ENCODE data around the gene PPP1R26. TPM values are rescaled to one million over a fixed set of nuclear protein-coding genes. Genes with fewer than 3 reads are reported as not detected.
A peak's percentile ranks its signal among the peaks of the same experiment; 100 is the strongest.

The PPP1R26 gene
- polyA plus RNA-seq, 6 donors from 2014 or later = 0.27 to 0.47 (median 0.37) TPM; not detected in 3

DNA sequence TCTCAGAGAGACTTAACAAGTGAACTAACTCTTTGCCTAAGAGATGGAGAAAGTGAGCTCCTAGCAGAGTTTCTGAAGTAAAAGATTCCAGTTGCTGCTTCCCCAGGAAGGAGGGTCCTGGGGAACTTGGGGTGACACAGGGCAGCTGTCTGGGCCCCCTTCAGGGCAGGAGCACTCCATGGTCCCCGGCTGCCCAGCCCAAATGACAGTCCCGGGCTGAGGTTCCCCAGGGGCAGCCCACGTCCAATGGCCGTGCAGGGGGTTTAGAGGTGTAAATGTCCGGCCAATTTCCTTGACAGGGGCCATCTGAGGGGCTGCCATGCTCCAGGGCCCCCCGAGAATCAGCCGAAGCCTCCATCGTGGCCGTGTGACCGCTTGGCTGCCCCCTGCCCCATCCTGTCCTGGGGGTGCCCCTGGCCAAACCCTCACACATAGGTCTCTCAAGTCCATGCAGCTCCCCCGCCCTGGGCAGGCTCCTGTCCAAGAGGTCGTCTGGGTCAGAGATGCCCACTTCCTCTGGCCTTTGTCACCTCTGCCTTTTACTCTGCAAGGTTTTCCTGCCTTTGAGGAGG lies 5.5 kb upstream of the PPP1R26 start:
- H3K27ac Mint-ChIP-seq = no peak overlapping the region
- DNase-seq (no peak), ATAC-seq (ENCODE audit: low read depth in 2 of 2) (no peak)
- peaks cover 25 to 60% (median 31%) of the 10 kb centered on the region in 3 donors for H3K27me3 Mint-ChIP-seq
- H3K4me3 Mint-ChIP-seq = no peak overlapping the region
- peaks cover 0 to 8% of the 10 kb centered on the region in 2 donors for H3K36me3 Mint-ChIP-seq
- no peaks in the 10 kb centered on the region for H3K9me3 Mint-ChIP-seq
- peaks cover 5 to 7% (median 6%) of the 10 kb centered on the region in 3 donors for H3K4me1 Mint-ChIP-seq

GRCh38 chr9:135474915-135475314 lies 4.7 kb upstream of the PPP1R26 start:
- Mint-ChIP-seq H3K27ac (no peak overlapping the region), H3K9me3 (no peaks in the 10 kb centered on the region), H3K36me3 (peaks cover 0 to 8% of the 10 kb centered on the region in 2 donors), H3K4me3 (no peak overlapping the region), H3K4me1 (peaks cover 5 to 7% (median 6%) of the 10 kb centered on the region in 3 donors), H3K27me3 (peaks cover 23 to 52% (median 28%) of the 10 kb centered on the region in 3 donors)
- ATAC-seq (ENCODE audit: low read depth in 2 of 2) (peak; percentile 32 to 46), DNase-seq (no peak)

GRCh38 chr9:135476561-135477355 lies 2.8 kb upstream of the PPP1R26 start:
- Mint-ChIP-seq H3K4me1 (peaks cover 3 to 11% (median 5%) of the 10 kb centered on the region in 3 donors), H3K36me3 (no peaks in the 10 kb centered on the region), H3K27ac (peak overlapping the region in 2 of 6 donors; percentile 21 to 56), H3K27me3 (peaks cover 13 to 38% (median 16%) of the 10 kb centered on the region in 3 donors), H3K9me3 (no peaks in the 10 kb centered on the region), H3K4me3 (peak overlapping the region in 3 of 8 donors; percentile 19 to 45 (median 30))
- no peak for ATAC-seq (ENCODE audit: low read depth in 2 of 2)
- DNase-seq = no peak

DNA sequence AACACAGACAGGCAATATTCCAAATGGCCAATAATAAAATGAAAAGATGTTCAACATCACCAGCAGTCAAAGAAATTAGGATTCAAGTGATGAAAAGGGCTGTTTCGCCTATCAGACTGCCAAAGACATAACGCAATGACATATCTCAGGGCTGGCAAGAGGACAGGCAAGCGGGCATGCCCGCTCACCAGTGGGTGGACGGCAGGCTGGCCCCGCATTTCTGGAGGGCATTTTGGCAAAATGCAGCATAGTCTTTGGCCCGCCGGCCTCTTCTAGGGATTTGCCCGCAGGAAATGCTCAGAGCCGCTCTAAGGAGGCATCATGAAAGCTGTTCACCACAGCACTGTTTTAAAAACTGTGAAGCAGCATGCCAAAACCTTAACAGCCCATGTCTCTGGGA lies 1.4 kb upstream of the PPP1R26 start:
- no peaks in the 10 kb centered on the region for H3K9me3 Mint-ChIP-seq

DNA sequence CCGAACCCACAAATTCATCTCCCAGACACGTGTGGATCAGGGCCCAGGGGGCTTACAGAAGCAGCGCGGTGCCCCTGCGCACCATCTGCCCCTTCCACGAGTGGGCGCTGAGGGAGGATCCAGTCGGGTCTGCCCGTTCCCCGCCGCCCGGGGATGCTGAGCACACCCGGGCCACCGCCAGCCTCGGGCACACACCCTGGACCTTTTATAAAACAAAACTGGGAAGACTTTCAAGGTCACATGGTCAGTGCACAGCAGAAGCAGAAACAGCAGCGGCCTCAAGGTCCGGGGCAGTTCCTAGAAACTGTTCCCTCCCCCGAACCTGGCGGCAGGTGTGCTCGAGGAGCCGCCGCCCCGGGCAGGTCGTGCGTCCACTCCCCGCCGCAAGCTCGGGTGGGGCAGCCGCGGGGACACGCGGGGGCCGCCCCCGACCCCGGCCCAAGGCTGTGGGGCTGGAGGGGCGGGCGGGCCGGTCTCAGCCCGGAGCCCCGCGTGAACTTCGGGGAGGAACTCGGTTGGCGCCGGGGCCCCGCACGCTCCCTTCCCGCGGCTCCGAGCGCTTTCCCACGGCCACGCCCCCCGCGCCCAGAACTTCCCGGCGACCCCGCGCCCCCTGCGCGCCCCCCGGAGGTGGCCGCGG lies 633 bp upstream of the PPP1R26 start:
- Mint-ChIP-seq H3K9me3 (no peaks in the 10 kb centered on the region), H3K4me3 (peak overlapping the region; percentile 87 to 95 (median 95)), H3K4me1 (peaks cover 3 to 11% (median 5%) of the 10 kb centered on the region in 3 donors), H3K36me3 (no peaks in the 10 kb centered on the region), H3K27ac (peak overlapping the region in 3 of 6 donors; percentile 12 to 84 (median 66)), H3K27me3 (peaks cover 6 to 33% (median 15%) of the 10 kb centered on the region in 3 donors)
- ATAC-seq (ENCODE audit: low read depth in 2 of 2) (peak; percentile 55 to 59), DNase-seq (no peak)

More for the DNA sequence above, 1.4 kb upstream of the PPP1R26 start:
- no peak for DNase-seq
- no peak for ATAC-seq (ENCODE audit: low read depth in 2 of 2)
- Mint-ChIP-seq H3K27ac (no peak overlapping the region), H3K36me3 (no peaks in the 10 kb centered on the region), H3K27me3 (peaks cover 6 to 33% (median 18%) of the 10 kb centered on the region in 3 donors), H3K4me3 (peak overlapping the region; percentile 87 to 95 (median 95)), H3K4me1 (peaks cover 3 to 11% (median 5%) of the 10 kb centered on the region in 3 donors)

DNA sequence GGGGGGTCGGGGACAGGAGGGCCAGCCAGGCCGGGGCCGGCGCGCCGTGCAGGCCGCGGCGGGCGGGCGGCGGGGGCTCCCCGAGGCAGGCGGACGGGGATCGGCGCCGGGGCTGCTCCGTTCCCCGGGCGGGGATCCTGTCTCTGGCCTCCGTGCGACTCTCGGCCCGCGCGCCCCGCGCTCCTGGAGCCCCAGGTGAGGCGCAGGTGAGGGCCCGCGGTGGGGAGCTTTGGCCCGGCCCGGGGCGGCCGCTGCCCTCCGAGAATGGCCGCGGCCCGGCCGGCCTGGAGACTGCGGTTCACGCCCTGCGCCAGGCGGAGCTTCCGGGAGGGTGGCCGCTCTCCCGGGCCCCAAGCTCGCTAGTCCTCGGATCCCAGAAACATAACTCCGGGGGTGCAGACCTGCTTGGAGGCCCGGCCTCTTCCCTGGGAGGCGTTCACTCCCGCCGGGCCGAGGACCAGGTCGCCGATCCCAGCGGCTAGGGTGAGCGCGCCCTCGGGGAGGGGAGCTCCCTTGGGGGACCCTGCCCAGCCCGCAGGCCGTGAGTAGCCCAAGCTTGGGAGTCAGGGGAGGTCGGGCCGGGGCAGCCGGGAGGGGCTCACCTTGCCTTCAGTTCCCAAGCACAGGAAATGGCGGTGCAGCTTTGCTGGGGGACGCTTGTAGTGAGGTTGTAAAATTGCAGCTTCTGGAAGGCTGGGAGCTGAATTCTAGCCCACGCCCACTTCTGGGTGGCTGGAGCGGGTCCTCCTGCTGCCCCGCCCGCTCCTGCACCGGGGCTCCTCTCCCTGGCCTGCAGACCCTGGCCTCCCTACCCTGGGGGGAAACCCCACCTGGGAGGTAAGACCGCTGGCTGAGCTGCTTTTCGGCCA lies 723 bp downstream of the PPP1R26 start:
- H3K4me3 Mint-ChIP-seq = peak overlapping the region; percentile 61 to 86 (median 74)

DNA sequence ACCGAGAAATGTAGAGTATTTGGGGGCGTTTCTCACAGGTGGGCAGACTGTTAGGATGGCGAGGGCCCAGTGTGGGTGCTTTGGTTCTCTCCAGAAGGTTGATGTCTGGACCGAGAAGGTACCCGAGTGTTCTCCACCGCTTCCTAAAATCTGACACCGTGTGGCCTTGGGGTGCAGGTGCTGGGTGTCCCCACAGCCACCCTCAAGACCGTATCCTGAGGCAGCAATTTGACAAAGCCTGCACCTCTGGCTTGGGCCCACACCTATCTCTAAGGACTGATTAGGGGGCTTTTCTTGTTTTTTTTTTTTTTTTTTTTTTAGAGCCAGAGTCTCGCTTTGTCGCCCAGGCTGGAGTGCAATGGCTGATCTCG lies 1.3 kb downstream of the PPP1R26 start:
- H3K27ac Mint-ChIP-seq = no peak overlapping the region
- peaks cover 3 to 11% (median 5%) of the 10 kb centered on the region in 3 donors for H3K4me1 Mint-ChIP-seq
- H3K4me3 Mint-ChIP-seq = peak overlapping the region; percentile 61 to 86 (median 74)
- no peaks in the 10 kb centered on the region for H3K9me3 Mint-ChIP-seq
- ATAC-seq (ENCODE audit: low read depth in 2 of 2) (peak; percentile 57 to 60), DNase-seq (no peak)
- H3K36me3 Mint-ChIP-seq = peaks cover 0 to 5% of the 10 kb centered on the region in 2 donors
- peaks cover 0 to 38% (median 15%) of the 10 kb centered on the region in 3 donors for H3K27me3 Mint-ChIP-seq

More for the DNA sequence above, 723 bp downstream of the PPP1R26 start:
- ATAC-seq (ENCODE audit: low read depth in 2 of 2) (peak; percentile 8 to 22), DNase-seq (no peak)
- Mint-ChIP-seq H3K36me3 (peaks cover 0 to 4% of the 10 kb centered on the region in 2 donors), H3K9me3 (no peaks in the 10 kb centered on the region), H3K27me3 (peaks cover 6 to 42% (median 15%) of the 10 kb centered on the region in 3 donors), H3K27ac (no peak overlapping the region), H3K4me1 (peaks cover 3 to 11% (median 5%) of the 10 kb centered on the region in 3 donors)

GRCh38 chr9:135482015-135482754 lies 2.6 kb downstream of the PPP1R26 start:
- Mint-ChIP-seq H3K9me3 (no peaks in the 10 kb centered on the region), H3K27ac (no peak overlapping the region)

DNA sequence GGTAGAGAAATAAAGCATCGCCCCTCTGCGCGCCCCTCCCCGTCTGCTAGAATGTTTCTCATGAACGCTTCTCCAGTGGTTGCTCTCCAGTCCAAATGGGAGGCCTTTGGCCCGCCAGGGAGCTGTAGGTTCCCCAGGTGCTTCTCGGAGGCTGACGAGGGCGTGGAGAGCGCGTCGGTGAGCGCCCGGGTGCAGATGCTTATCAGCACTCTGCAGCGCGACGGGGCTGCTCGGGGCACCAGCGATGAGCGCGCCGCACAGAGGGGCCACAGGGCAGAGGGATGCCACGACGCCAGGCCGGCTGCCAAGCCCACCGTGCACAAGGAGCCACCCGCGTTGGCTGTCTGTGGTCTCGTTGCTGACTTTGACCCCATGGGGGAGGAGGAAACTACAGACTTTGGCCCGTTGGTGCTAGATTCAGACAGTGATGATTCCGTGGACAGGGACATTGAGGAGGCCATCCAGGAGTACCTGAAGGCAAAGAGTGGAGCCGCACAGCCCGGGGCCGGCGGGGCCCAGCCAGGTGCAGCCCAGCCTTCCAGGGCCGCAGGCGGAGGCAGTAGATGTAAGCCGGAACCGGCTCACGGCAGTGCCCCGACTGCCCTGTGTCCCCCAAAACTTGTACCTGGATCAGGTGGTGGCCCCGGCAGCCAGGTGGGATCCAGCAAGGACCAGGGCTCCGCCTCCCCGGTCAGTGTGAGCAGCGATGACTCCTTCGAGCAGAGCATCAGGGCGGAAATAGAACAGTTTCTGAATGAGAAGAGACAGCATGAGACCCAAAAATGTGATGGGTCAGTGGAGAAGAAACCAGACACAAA lies 5.1 kb downstream of the PPP1R26 start:
- H3K4me3 Mint-ChIP-seq = no peak overlapping the region
- no peak overlapping the region for H3K27ac Mint-ChIP-seq
- DNase-seq = no peak
- peaks cover 0 to 20% (median 4%) of the 10 kb centered on the region in 3 donors for H3K27me3 Mint-ChIP-seq
- no peaks in the 10 kb centered on the region for H3K9me3 Mint-ChIP-seq
- peaks cover 0 to 5% of the 10 kb centered on the region in 2 donors for H3K36me3 Mint-ChIP-seq
- H3K4me1 Mint-ChIP-seq = peaks cover 0 to 5% (median 0%) of the 10 kb centered on the region in 3 donors
- no peak for ATAC-seq (ENCODE audit: low read depth in 2 of 2)

More at GRCh38 chr9:135482015-135482754, 2.6 kb downstream of the PPP1R26 start:
- no peak for ATAC-seq (ENCODE audit: low read depth in 2 of 2)
- DNase-seq = no peak
- Mint-ChIP-seq H3K36me3 (peaks cover 0 to 5% of the 10 kb centered on the region in 2 donors), H3K4me1 (peaks cover 3 to 11% (median 5%) of the 10 kb centered on the region in 3 donors), H3K27me3 (peaks cover 0 to 35% (median 15%) of the 10 kb centered on the region in 3 donors), H3K4me3 (peak overlapping the region in 5 of 8 donors; percentile 25 to 78 (median 62))

DNA sequence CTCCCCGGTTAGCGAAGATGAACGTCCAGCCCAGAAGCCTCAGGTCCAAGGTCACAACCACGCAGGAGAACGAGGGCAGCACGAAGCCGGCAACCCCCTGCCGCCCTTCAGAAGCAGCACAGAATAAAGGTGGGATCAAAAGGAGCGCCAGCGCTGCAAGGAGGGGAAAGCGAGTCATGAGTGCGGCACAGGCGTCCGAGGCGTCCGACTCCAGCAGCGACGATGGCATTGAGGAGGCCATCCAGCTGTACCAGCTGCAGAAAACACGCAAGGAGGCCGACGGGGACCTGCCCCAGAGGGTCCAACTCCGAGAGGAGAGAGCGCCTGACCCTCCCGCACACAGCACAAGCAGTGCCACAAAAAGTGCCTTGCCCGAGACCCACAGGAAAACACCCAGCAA lies 5.8 kb downstream of the PPP1R26 start:
- H3K27ac Mint-ChIP-seq = no peak overlapping the region
- H3K4me3 Mint-ChIP-seq = no peak overlapping the region
- H3K9me3 Mint-ChIP-seq = no peaks in the 10 kb centered on the region
- DNase-seq = no peak
- H3K27me3 Mint-ChIP-seq = peaks cover 0 to 20% (median 4%) of the 10 kb centered on the region in 3 donors
- ATAC-seq (ENCODE audit: low read depth in 2 of 2) = no peak
- peaks cover 0 to 5% (median 0%) of the 10 kb centered on the region in 3 donors for H3K4me1 Mint-ChIP-seq
- peaks cover 0 to 5% of the 10 kb centered on the region in 2 donors for H3K36me3 Mint-ChIP-seq

DNA sequence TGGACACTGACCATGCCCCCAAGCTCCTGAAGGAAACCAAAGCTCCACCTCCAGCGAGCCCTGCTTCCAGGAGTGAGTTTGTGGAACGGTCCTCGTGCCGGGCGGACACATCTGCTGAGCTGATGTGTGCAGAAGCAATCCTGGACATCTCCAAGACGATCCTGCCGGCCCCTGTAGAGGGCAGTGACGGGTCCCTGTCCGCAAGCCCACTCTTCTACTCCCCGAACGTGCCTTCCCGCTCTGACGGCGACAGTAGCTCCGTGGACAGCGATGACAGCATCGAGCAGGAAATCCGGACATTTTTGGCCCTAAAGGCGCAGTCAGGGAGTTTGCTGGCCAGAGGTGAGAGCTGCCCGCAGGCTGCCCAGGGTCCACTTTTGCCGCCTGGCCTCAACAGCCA lies 6.2 kb downstream of the PPP1R26 start:
- H3K4me1 Mint-ChIP-seq = peaks cover 0 to 4% (median 0%) of the 10 kb centered on the region in 3 donors
- DNase-seq (no peak), ATAC-seq (ENCODE audit: low read depth in 2 of 2) (no peak)
- H3K36me3 Mint-ChIP-seq = peaks cover 0 to 5% of the 10 kb centered on the region in 2 donors
- no peak overlapping the region for H3K4me3 Mint-ChIP-seq
- H3K9me3 Mint-ChIP-seq = no peaks in the 10 kb centered on the region
- no peak overlapping the region for H3K27ac Mint-ChIP-seq
- H3K27me3 Mint-ChIP-seq = peaks cover 0 to 20% (median 4%) of the 10 kb centered on the region in 3 donors

All from naive B cell (primary cell).